Epithelial cell of alveolus of lung (primary cell): ENCODE measurements around the gene SLC9A2. TPM values are rescaled to one million over a fixed set of nuclear protein-coding genes. Genes with fewer than 3 reads are reported as not detected.

Source experiments
- total RNA-seq: library from RNA; depleted of rRNA; stranded (reverse); fragments of >200 nt; gene quantifications from 2 replicates; pipeline ENCODE4 v1.2.1, GENCODE V29; 2015

SLC9A2 gene
- not detected in 2 replicates for total RNA-seq

GRCh38 chr2:102619414-102620319 is at the start of gene SLC9A2:
Gene SLC9A2, plus strand, starts transcription at chr2:102619553. Its CDS starts 296 bp downstream, at chr2:102619849.

Other genes with a start within 250 kb of the SLC9A2 start
- gene IL18RAP, start 196.4 kb upstream of the SLC9A2 start, total RNA-seq: 0.26 and 0.32 TPM in 2 replicates
- gene SLC9A4, start 146.3 kb upstream of the SLC9A2 start, total RNA-seq: not detected in 2 replicates
- 2.6 and 2.7 TPM in 2 replicates for gene TMEM182, start 142.5 kb downstream of the SLC9A2 start, total RNA-seq